Aorta (tissue), 5 donors: ENCODE data around the gene MAP4K3. TPM values are rescaled to one million over a fixed set of nuclear protein-coding genes. Genes with fewer than 3 reads are reported as not detected.

Source experiments
- ATAC-seq: fragments of 200-7000 bp; cut with Tn5 transposase; one replicate; pipeline ENCODE4 v1.9.1; 2022; ENCODE audit warnings: moderate library complexity; ENCODE audit not compliant: low FRiP score
- DNase-seq, 2 donors: peaks; one replicate each; pipeline ENCODE4 v3.0.0-alpha.2; 2020
- H3K27ac ChIP-seq, 2 donors: one replicate each; pipeline ENCODE4 v1.5.1; 2013; ENCODE audit warnings: low read length in 2 of 2, mild to moderate bottlenecking in 2 of 2, moderate library complexity in 2 of 2, control low read depth in 1 of 2, inconsistent platforms in 1 of 2, low read depth in 1 of 2
- H3K27me3 ChIP-seq, 2 donors: one replicate each; pipeline ENCODE4 v1.6.1; 2013; ENCODE audit warnings: control low read depth in 1 of 2, low read length in 1 of 2, mild to moderate bottlenecking in 1 of 2, moderate library complexity in 1 of 2; ENCODE audit not compliant: insufficient read depth in 2 of 2, control insufficient read depth in 1 of 2
- H3K36me3 ChIP-seq, 2 donors: one replicate each; pipeline ENCODE4 v1.6.1; 2013; ENCODE audit warnings: control low read depth in 1 of 2, low read length in 1 of 2, mild to moderate bottlenecking in 1 of 2; ENCODE audit not compliant: insufficient read depth in 2 of 2, control insufficient read depth in 1 of 2
- H3K4me1 ChIP-seq, 2 donors: one replicate each; pipeline ENCODE4 v1.6.1; 2013; ENCODE audit warnings: low read length in 2 of 2, control low read depth in 1 of 2, mild to moderate bottlenecking in 1 of 2, moderate library complexity in 1 of 2; ENCODE audit not compliant: insufficient read depth in 2 of 2, control insufficient read depth in 1 of 2
- H3K4me3 ChIP-seq, 2 donors: one replicate each; pipeline ENCODE4 v1.5.1; 2013; ENCODE audit warnings: low read length in 2 of 2, control low read depth in 1 of 2, mild to moderate bottlenecking in 1 of 2
- H3K9me3 ChIP-seq: one replicate; pipeline ENCODE4 v1.6.1; 2013; ENCODE audit warnings: mild to moderate bottlenecking, low read length; ENCODE audit not compliant: control insufficient read depth
- WGBS, 2 donors: extraction: QIAGEN DNeasy Blood & Tissue Kit; methylation state at CpG; one replicate each; pipeline ENCODE4 v1.1.7; 2013; 5-methylcytosine and 5-hydroxymethylcytosine counted together
- intact Hi-C, 2 donors: fragments of 100-400 bp; cut with DNase I; formaldehyde crosslinking; loops; one replicate each; pipeline versions ENCODE4 v1.14.2 to v1.15.0; 2022
- polyA plus RNA-seq, 2 donors: library from polyadenylated mRNA; stranded (reverse); fragments of 200-250 nt; gene quantifications; one replicate each; pipeline ENCODE4 v1.2.3, GENCODE V29; 2013
- total RNA-seq, 2 donors: library from RNA; stranded (reverse); fragmentation: NEBNext Ultra II Directional; extraction: Animal tissue kit (Norgen Biotek cat#: 25700); gene quantifications; one replicate each; pipeline ENCODE4 v1.2.1, GENCODE V29; 2021
- donor health status: healthy with polysubstance abuse.
- donor health status: Bipolar disorder and iron deficiency.
- donor health status: DM: no; HTN: no; CAD: no.
- donor health status: DM: no; HTN: no; CAD: no.
- donor health status: DM: yes; HTN: yes; CAD: no.

Gene MAP4K3
- total and polyA plus RNA-seq, 4 donors, result 13.9 to 50.8 (median 32.9) TPM

DNA sequence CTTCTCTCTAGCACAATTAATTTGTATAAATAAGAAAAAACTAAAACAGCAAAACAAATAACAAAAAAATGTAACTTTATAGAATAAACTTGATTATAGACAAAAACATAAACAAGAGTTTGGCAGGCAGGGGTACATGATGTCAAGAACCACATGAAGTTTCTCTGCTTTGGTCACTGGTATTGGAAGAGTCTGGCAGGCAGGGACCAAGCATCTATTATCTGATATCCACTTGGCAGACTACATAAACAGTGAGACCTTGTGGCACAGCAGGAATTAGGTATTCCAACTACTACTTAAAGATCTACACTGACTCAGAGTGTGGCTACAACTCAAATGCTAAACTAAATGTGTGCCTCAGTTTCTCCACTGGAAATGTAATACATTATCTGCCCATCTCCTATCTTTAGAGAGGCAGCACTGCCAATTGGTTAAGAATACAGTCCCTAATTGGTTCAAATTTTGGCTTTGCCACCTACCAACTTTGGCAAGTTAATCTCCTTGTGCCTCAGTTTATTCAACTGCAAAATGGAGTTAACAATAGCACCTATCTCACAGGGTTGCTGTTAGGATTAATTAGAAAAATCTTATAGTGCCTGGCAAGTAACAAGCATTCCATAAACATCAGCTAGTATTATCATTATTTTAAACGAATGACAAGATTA lies 2.7 kb downstream of the MAP4K3 start:
- Histone ChIP-seq H3K4me3 (no peak overlapping the region), H3K9me3 (no peaks in the 10 kb centered on the region), H3K27me3 (no peaks in the 10 kb centered on the region), H3K4me1 (peaks cover 7 to 9% of the 10 kb centered on the region in 2 donors), H3K36me3 (no peaks in the 10 kb centered on the region), H3K27ac (no peak overlapping the region)
- intact Hi-C loops, result loop anchor here in 1 of 2 donors (5.0 kb wide), 1 partner anchor 52 kb away; no protein-coding TSS in a partner anchor
- ATAC-seq (no peak), DNase-seq (no peak)
- WGBS, 2 donors, result 18 to 32% methylated on average over 1 of the region's 1 CpG

GRCh38 chr2:39433586-39434195 lies 3.4 kb downstream of the MAP4K3 start:
- intact Hi-C loops, result loop anchor here in 1 of 2 donors (5.0 kb wide), 1 partner anchor 51 kb away; no protein-coding TSS in a partner anchor
- Histone ChIP-seq H3K27me3 (no peaks in the 10 kb centered on the region), H3K4me3 (no peak overlapping the region), H3K9me3 (no peaks in the 10 kb centered on the region), H3K27ac (no peak overlapping the region), H3K36me3 (no peaks in the 10 kb centered on the region), H3K4me1 (peaks cover 7 to 9% of the 10 kb centered on the region in 2 donors)
- 13 to 18% methylated on average over 5 of the region's 5 CpGs for WGBS, 2 donors
- no peak for ATAC-seq
- DNase-seq, result no peak

- no peaks in the 10 kb centered on the region for H3K27me3 ChIP-seq
- no peaks in the 10 kb centered on the region for H3K9me3 ChIP-seq
- WGBS, 2 donors, result 45 to 53% methylated on average over 5 of the region's 5 CpGs
- ATAC-seq (no peak), DNase-seq (no peak)
- peaks cover 7 to 9% of the 10 kb centered on the region in 2 donors for H3K4me1 ChIP-seq
- no peaks in the 10 kb centered on the region for H3K36me3 ChIP-seq
- H3K27ac ChIP-seq, result no peak overlapping the region
- intact Hi-C loops, result loop anchor here in 1 of 2 donors (5.0 kb wide), 1 partner anchor 50 kb away; no protein-coding TSS in a partner anchor
- no peak overlapping the region for H3K4me3 ChIP-seq
Measured at GRCh38 chr2:39432701-39433100, 4.4 kb downstream of the MAP4K3 start.

GRCh38 chr2:39431592-39432316 lies 5.3 kb downstream of the MAP4K3 start:
- 21 to 25% methylated on average over 3 of the region's 3 CpGs for WGBS, 2 donors
- intact Hi-C loops, result loop anchor here in 1 of 2 donors (5.0 kb wide), 1 partner anchor 49 kb away; no protein-coding TSS in a partner anchor
- no peak overlapping the region for H3K27ac ChIP-seq
- H3K9me3 ChIP-seq, result no peaks in the 10 kb centered on the region
- peaks cover 7 to 9% of the 10 kb centered on the region in 2 donors for H3K4me1 ChIP-seq
- H3K4me3 ChIP-seq, result no peak overlapping the region
- H3K27me3 ChIP-seq, result no peaks in the 10 kb centered on the region
- no peak for DNase-seq
- no peak for ATAC-seq
- H3K36me3 ChIP-seq, result no peaks in the 10 kb centered on the region

DNA sequence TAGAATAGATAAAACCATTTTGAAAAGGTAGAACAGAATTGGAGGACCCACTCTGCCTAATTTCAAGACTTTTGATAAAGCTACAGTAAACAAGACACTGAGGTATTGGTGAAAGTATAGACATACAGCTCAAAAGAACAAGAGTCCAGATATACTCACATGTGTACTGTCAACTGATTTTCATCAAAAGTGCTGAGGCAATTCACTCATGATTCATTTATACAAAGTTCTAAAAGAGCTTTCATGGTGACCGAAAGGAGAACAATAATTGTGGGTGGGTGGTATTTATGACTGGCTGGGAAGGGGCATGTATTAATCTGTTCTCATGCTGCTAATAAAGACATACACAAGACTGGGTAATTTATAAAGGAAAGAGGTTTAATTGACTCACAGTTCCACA lies 7.3 kb downstream of the MAP4K3 start:
- intact Hi-C loops, result loop anchor here in 1 of 2 donors (5.0 kb wide), 1 partner anchor 47 kb away; no protein-coding TSS in a partner anchor
- WGBS, 2 donors, result 59 to 69% methylated on average over 1 of the region's 1 CpG
- DNase-seq, result no peak
- peaks cover 6 to 7% of the 10 kb centered on the region in 2 donors for H3K4me1 ChIP-seq
- no peak overlapping the region for H3K4me3 ChIP-seq
- no peaks in the 10 kb centered on the region for H3K9me3 ChIP-seq
- H3K27ac ChIP-seq, result no peak overlapping the region
- no peaks in the 10 kb centered on the region for H3K27me3 ChIP-seq
- H3K36me3 ChIP-seq, result no peaks in the 10 kb centered on the region
- no peak for ATAC-seq

DNA sequence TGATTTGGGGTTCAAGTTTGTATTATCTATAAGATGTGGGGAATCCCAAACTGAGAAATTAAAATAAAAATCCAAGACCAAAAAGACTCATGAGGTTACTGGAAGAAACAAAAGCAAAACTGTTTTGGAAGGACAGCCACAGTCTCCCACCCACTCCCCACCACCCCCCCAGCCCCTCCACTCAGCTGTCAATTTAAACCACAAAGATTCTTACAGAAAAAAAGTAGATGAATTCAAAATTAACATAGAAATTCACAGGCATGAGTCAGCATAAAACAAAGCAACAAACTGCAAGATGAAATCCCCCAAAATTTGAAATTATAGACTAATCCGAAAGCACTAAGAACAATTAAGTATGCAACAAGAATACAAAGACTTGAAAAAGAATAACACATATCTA lies 12.1 kb downstream of the MAP4K3 start:
- H3K27me3 ChIP-seq, result no peaks in the 10 kb centered on the region
- intact Hi-C loops, result no loop called here
- no peak overlapping the region for H3K27ac ChIP-seq
- H3K4me1 ChIP-seq, result peaks cover 0 to under 1% of the 10 kb centered on the region in 2 donors
- H3K4me3 ChIP-seq, result no peak overlapping the region
- H3K36me3 ChIP-seq, result no peaks in the 10 kb centered on the region
- ATAC-seq (no peak), DNase-seq (no peak)
- WGBS, 2 donors, result 85 to 88% methylated on average over 1 of the region's 1 CpG
- H3K9me3 ChIP-seq, result no peaks in the 10 kb centered on the region

- DNase-seq (no peak), ATAC-seq (no peak)
- Histone ChIP-seq H3K4me1 (peaks cover 0 to 3% of the 10 kb centered on the region in 2 donors), H3K36me3 (no peaks in the 10 kb centered on the region), H3K4me3 (no peak overlapping the region), H3K27me3 (no peaks in the 10 kb centered on the region), H3K27ac (no peak overlapping the region), H3K9me3 (no peaks in the 10 kb centered on the region)
- WGBS, 2 donors, result 96 to 97% methylated on average over 1 of the region's 1 CpG
- intact Hi-C loops, result no loop called here
Measured at GRCh38 chr2:39422700-39423099, 14.4 kb downstream of the MAP4K3 start.

- Histone ChIP-seq H3K4me3 (no peak overlapping the region), H3K27ac (no peak overlapping the region), H3K4me1 (peaks cover 0 to 6% of the 10 kb centered on the region in 2 donors), H3K36me3 (no peaks in the 10 kb centered on the region), H3K27me3 (no peaks in the 10 kb centered on the region), H3K9me3 (no peaks in the 10 kb centered on the region)
- DNase-seq, result no peak
- WGBS, 2 donors, result 94 to 97% methylated on average over 2 of the region's 2 CpGs
- no peak for ATAC-seq
- intact Hi-C loops, result no loop called here
Measured at GRCh38 chr2:39421354-39421753, 15.7 kb downstream of the MAP4K3 start.
